ENCODE data around the gene PSD4.

The PSD4 gene

GRCh38 chr2:113209011-113209645 lies 35.4 kb downstream of the PSD4 start:
- DNase-seq, result no peak

- no peak for DNase-seq
Measured at GRCh38 chr2:113209646-113210171, 35.9 kb downstream of the PSD4 start.

GRCh38 chr2:113211226-113212105 lies 37.7 kb downstream of the PSD4 start:
- DNase-seq, result no peak

- no peak for DNase-seq
Measured at GRCh38 chr2:113212245-113213060, 38.7 kb downstream of the PSD4 start.

GRCh38 chr2:113213061-113213930 lies 39.5 kb downstream of the PSD4 start:
- no peak for DNase-seq

- no peak for DNase-seq
Measured at GRCh38 chr2:113214141-113214540, 40.4 kb downstream of the PSD4 start.

GRCh38 chr2:113215056-113215455 lies 41.3 kb downstream of the PSD4 start:
- DNase-seq, result no peak

GRCh38 chr2:113216321-113216720 lies 42.5 kb downstream of the PSD4 start:
- no peak for DNase-seq

GRCh38 chr2:113216891-113217454 lies 43.2 kb downstream of the PSD4 start:
- no peak for DNase-seq

- no peak for DNase-seq
Measured at GRCh38 chr2:113217455-113218282, 43.9 kb downstream of the PSD4 start.

GRCh38 chr2:113218283-113219091 lies 44.7 kb downstream of the PSD4 start:
- DNase-seq, result no peak

- DNase-seq, result no peak
Measured at GRCh38 chr2:113219092-113219441, 45.3 kb downstream of the PSD4 start.

GRCh38 chr2:113219525-113219888 lies 45.7 kb downstream of the PSD4 start:
- no peak for DNase-seq

- DNase-seq, result no peak
Measured at GRCh38 chr2:113219889-113220641, 46.3 kb downstream of the PSD4 start.

- DNase-seq, result no peak
Measured at GRCh38 chr2:113220970-113221708, 47.4 kb downstream of the PSD4 start.

- no peak for DNase-seq
Measured at GRCh38 chr2:113221846-113222245, 48.1 kb downstream of the PSD4 start.

- no peak for DNase-seq
Measured at GRCh38 chr2:113223813-113224212, 50.0 kb downstream of the PSD4 start.

- no peak for DNase-seq
Measured at GRCh38 chr2:113224647-113225236, 51.0 kb downstream of the PSD4 start.

All from effector CD4-positive, alpha-beta T cell (primary cell).